AG09319 (cell line): ENCODE data around the gene SAMD13.
A peak's percentile ranks its signal among the peaks of the same experiment; 100 is the strongest.

Source experiments
- DNase-seq: peaks from one replicate; pipeline ENCODE4 v3.0.0-alpha.2; 2010; ENCODE audit warnings: low read depth; ENCODE audit errors: extremely low read depth
- TF ChIP-seq, protein P1 (sequence below): IDR thresholded peaks from 2 replicates; pipeline ENCODE4 v1.5.1; 2011; ENCODE audit warnings: low read depth, mild to moderate bottlenecking, inconsistent platforms, low read length, moderate library complexity

SAMD13 gene

GRCh38 chr1:84370831-84371394 lies 69.4 kb downstream of the SAMD13 start:
- TF ChIP-seq, protein P1, sequence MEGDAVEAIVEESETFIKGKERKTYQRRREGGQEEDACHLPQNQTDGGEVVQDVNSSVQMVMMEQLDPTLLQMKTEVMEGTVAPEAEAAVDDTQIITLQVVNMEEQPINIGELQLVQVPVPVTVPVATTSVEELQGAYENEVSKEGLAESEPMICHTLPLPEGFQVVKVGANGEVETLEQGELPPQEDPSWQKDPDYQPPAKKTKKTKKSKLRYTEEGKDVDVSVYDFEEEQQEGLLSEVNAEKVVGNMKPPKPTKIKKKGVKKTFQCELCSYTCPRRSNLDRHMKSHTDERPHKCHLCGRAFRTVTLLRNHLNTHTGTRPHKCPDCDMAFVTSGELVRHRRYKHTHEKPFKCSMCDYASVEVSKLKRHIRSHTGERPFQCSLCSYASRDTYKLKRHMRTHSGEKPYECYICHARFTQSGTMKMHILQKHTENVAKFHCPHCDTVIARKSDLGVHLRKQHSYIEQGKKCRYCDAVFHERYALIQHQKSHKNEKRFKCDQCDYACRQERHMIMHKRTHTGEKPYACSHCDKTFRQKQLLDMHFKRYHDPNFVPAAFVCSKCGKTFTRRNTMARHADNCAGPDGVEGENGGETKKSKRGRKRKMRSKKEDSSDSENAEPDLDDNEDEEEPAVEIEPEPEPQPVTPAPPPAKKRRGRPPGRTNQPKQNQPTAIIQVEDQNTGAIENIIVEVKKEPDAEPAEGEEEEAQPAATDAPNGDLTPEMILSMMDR: no peak
- DNase-seq: no peak

- no peak for DNase-seq
- TF ChIP-seq, protein P1: no peak
Measured at GRCh38 chr1:84373436-84374141, 72.1 kb downstream of the SAMD13 start.

DNA sequence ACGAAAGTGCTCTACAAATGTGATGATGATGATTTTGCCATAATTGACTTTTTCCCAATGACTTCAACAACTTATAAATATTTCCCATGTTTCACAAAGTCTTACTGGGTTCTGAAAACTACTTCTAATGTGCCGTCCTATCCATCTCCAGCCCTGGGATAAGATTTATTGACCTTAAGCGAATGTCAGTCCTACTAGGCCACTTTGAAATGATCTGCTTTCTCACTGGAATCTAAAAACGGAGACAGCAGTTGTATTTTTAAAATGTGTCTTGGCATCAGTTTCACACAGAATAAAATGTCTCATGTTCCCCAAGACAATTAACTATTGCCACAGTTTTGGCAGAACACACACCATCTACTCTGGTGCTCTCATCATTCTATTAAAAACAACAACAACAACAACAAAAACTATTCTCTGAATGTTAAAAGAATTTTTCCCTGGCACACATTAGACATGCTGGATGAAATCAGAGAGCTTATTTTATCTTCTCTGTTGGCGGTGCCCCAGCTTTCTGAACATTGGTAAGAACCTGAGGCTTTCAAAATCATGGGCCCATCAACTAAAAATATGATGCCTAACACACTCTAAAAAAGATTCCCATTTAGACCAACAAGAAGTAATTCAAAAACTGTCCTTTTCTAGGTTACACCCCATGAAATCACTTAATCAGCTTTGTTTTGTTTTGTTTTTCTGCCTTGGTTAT lies 73.6 kb downstream of the SAMD13 start:
- TF ChIP-seq, protein P1: no peak
- DNase-seq: peak; percentile 4

DNA sequence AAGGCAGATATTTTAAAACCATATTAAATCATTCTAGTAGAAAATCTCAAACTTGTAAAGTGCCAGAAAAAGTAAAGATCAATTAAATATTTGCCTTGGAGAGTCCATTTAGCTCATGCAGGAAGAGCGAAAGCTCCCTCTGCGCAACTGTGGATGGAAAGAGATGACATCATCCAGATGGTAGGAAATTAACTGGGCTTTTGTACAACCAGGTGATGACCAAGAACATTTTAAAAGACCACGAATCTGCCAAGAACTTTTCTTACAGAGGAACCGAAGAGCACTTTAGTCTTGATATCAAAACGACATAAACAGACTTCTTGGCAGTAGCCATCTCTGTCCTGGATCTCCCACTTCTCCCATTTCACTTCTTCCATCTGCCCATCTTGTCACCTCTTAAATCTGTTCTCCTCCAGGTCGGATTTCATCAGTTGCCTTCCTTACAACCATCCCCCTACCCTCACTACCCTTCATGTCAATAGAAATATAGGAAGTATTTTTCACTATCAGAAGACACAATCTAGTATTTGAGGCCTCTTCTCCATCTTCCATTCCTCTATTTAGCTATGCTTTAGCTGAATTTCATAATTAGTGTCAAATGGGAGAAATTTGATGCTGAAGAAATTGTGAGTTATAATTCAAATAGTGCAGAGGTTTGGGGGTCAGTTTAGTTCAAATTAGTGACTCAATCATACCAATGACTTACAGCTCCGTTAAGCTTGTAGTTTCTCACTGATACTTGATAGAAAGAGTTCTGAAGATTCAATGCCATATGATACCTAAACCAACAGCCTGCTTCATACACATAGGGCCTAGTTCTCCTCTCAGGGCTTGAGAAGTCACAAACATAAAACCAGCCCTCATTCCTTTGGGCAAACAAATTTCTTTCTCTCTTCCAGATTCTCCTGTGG lies 74.7 kb downstream of the SAMD13 start:
- DNase-seq: no peak
- TF ChIP-seq, protein P1: no peak

DNA sequence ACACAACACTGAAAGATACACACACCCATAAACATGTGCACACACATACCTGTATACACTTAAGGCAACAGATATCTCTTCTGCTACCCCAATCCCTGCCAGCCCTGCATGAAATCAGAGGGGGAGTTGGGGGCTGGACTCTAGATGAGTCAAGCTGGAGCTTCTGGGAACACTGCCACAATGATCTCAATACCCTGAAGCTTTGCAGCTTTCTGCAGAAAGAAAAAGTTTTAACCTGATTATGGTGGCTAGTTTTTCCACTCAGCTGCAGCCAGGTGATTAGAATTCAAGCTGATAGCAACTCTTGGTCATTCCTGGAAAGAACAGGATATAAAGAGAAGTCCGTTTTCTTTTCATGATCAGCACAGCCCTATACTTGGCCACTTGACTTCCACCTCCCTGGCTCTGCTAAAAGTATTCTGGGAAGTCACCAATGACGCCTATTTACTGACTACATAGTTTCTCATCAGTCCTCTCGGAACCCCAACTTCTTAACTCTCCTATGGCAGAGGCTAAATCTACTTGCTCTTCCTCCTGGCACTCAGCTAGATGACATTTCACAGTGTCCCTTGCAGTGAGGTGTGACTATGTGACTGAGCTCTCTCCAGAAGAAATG lies 76.1 kb downstream of the SAMD13 start:
- TF ChIP-seq, protein P1: no peak
- DNase-seq: peak; percentile 34

- TF ChIP-seq, protein P1: no peak
- peak; percentile 15 for DNase-seq
Measured at GRCh38 chr1:84379138-84379916, 77.8 kb downstream of the SAMD13 start.
